Measurements from ENCODE around the gene CD274.

Gene CD274

DNA sequence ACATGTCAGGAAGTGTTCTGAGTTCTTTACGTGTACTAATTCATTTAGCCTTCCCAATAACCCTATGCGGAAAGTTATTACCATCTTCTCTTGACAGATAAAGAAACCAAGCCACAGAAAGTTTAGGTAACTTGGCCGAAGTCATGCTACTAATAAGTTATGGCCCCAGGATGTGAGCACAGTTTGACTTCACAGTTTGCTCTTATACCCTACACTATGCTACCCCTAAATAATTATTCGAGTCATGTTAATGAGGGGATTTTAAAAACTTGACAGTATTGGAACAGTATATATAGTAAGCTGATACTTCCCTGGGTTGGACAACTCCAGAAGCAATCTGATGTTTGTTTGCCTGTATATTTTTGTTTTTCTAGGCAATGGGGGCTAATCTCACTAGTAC lies 30.6 kb downstream of the CD274 start:
- no peak for DNase-seq (ENCODE audit: low read depth)
- no peak overlapping the region for H3K4me3 ChIP-seq (ENCODE audit: low read depth, low read length)
- TF ChIP-seq, protein P1, sequence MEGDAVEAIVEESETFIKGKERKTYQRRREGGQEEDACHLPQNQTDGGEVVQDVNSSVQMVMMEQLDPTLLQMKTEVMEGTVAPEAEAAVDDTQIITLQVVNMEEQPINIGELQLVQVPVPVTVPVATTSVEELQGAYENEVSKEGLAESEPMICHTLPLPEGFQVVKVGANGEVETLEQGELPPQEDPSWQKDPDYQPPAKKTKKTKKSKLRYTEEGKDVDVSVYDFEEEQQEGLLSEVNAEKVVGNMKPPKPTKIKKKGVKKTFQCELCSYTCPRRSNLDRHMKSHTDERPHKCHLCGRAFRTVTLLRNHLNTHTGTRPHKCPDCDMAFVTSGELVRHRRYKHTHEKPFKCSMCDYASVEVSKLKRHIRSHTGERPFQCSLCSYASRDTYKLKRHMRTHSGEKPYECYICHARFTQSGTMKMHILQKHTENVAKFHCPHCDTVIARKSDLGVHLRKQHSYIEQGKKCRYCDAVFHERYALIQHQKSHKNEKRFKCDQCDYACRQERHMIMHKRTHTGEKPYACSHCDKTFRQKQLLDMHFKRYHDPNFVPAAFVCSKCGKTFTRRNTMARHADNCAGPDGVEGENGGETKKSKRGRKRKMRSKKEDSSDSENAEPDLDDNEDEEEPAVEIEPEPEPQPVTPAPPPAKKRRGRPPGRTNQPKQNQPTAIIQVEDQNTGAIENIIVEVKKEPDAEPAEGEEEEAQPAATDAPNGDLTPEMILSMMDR (IDR thresholded peaks at IDR 0.05; ENCODE audit: low read depth, low read length, missing control alignments), result no peak

DNA sequence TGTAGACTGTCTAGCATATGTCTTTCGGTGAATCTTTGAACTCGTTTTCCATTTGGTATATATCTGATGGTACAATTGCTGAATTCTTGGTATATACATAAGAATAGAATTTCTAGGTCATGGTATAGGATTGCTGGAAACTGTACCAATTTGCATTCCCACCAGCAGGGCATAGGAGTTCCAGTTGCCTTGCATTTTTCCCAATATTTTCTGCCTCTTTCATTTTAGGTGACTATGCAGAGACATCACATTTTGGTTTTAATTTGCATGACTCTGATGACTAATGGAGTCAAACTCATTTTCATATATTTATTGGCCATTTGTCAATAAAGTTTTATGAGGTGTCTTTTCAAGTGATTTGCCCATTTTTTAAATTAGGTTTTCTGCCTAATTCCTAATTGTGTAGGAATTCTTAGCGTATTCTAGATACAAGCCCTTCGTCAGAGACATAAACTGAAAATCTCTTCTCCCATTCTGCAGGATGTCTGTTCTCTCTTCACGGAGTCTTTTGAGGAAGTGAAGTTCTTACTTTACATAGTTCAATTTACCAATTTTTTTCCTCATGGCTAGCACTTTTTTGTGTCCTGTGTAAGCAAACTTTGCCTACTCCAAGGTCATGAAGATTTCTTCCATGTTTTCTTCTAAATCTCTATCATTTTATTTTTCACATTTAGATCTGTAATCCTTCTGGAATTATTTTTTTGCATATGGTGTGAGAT lies 31.1 kb downstream of the CD274 start:
- TF ChIP-seq, protein P1 (IDR thresholded peaks at IDR 0.05; ENCODE audit: low read depth, low read length, missing control alignments), result no peak
- no peak overlapping the region for H3K4me3 ChIP-seq (ENCODE audit: low read depth, low read length)
- no peak for DNase-seq (ENCODE audit: low read depth)

DNA sequence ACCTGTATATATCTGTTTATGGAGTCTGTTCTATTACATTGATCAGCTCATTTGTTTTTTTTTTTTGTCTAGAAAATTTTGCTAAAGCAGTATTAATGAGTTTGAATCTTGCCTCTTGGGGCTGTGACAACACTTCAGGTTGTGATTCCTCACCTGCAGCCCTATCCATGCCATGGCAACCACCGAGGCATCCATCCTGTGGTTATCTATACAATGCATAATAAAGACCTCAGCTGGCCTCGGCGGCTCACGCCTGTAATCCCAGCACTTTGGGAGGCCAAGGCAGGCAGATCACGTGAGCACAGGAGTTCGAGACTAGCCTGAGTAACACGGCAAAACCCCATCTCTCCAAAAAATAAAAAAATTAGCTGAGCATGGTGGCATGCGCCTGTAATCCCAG lies 31.9 kb downstream of the CD274 start:
- TF ChIP-seq, protein P1 (IDR thresholded peaks at IDR 0.05; ENCODE audit: low read depth, low read length, missing control alignments), result no peak
- no peak for DNase-seq (ENCODE audit: low read depth)
- H3K4me3 ChIP-seq (ENCODE audit: low read depth, low read length), result no peak overlapping the region

DNA sequence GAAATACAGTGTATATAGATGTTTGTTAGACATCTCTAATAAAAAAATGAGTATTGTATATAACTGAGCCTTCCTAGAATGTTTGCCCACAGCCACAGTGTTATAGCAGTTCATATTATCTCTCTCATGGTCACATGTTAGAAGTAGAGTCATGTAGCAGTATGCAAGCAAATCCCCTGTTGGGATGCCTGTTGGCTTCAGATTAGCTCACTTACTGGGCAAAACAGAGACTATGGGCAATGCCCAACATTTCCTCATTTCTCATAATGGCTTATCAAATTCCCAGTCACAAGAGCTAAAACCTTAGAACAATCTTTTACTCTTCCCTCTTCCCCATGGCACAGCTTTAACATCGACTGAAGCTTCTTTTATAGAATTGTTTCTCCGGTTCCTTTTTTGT lies 33.0 kb downstream of the CD274 start:
- TF ChIP-seq, protein P1 (IDR thresholded peaks at IDR 0.05; ENCODE audit: low read depth, low read length, missing control alignments), result no peak
- DNase-seq (ENCODE audit: low read depth), result no peak
- H3K4me3 ChIP-seq (ENCODE audit: low read depth, low read length), result no peak overlapping the region

DNA sequence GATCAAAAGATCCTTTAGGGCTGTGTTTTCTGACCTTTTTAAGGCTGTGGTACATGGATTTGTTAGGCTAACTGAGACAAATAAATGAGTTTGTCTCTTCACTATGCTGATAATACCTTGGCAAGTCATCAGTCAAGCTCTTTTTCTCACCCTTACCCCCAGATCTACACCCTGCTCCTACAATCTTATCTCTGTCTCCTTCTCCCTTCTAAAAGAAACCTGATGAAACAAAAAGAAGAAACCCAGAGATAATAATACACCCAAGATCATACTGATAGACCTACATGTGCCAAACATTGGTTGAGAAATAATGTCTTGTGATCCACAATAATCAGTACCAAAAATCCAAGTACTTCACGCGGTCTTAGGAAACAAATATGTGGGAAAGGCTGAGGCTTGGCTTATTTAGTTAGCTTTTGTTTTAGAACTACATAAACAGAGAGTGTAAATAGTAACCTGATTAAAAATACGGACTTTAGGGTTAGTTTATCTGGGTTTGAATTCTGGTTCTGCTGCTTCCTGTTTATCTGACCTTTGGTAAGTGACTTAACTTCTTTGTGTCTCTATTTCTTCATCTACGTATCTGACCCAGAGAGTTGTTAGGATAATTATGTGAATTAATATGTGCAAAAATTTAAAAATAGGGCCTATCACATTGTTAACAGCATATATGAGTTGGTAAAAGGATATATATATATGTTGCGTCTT lies 35.2 kb downstream of the CD274 start:
- TF ChIP-seq, protein P1 (IDR thresholded peaks at IDR 0.05; ENCODE audit: low read depth, low read length, missing control alignments), result no peak
- H3K4me3 ChIP-seq (ENCODE audit: low read depth, low read length), result no peak overlapping the region
- no peak for DNase-seq (ENCODE audit: low read depth)

DNA sequence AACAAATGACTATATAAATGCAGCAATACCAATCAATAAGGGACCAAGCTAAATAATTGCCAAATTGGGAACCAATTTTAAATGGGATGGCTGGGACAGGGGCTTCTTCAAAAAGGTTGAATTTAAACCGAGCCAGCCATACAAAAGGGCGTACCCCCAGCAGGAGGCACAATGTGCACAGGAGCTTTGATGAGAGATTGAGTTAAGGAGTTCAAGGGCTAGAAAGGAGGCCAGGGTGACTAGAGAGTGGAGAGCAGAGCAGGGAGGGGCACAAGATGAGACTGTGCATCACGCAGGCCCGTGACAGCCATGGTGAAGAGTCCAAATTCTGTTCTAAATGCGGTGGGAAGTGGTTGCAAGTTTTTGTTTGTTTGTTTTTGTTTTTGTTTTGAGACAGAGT lies 36.6 kb downstream of the CD274 start:
- no peak for DNase-seq (ENCODE audit: low read depth)
- H3K4me3 ChIP-seq (ENCODE audit: low read depth, low read length), result no peak overlapping the region
- TF ChIP-seq, protein P1 (IDR thresholded peaks at IDR 0.05; ENCODE audit: low read depth, low read length, missing control alignments), result no peak

Measured in GM12864 (cell line).